ENCODE data around the gene DNAJA3.

Gene DNAJA3

GRCh38 chr16:4419402-4419959, 6.2 kb upstream of the DNAJA3 start:
- H2AFZ ChIP-seq (ENCODE audit: insufficient read depth, low read length, poor library complexity) = no peak overlapping the region
- no peak overlapping the region for H2AK5ac ChIP-seq (ENCODE audit: low read length)
- H2BK12ac ChIP-seq (ENCODE audit: low read length) = no peak overlapping the region
- no peak overlapping the region for H2BK120ac ChIP-seq (ENCODE audit: insufficient read depth, low read length, poor library complexity)
- H4K91ac ChIP-seq (ENCODE audit: low read depth, low read length) = no peak overlapping the region
- H3K23ac ChIP-seq (ENCODE audit: low read length) = no peak overlapping the region
- no peaks in the 10 kb centered on the region for H3K9me3 ChIP-seq (ENCODE audit: insufficient read depth, low read depth, low read length)
- no peak overlapping the region for H3K27ac ChIP-seq (ENCODE audit: low read depth, low read length)
- no peak overlapping the region for H3K4me2 ChIP-seq (ENCODE audit: low read length)
- H4K8ac ChIP-seq (ENCODE audit: low read depth, low read length) = no peak overlapping the region
- no peak overlapping the region for H4K12ac ChIP-seq (ENCODE audit: low read depth, low read length)
- no CpG with 5 or more reads among the region's 7 CpGs for WGBS (ENCODE audit: extremely low coverage, insufficient coverage, insufficient read length)
- no peaks in the 10 kb centered on the region for H3K36me3 ChIP-seq (ENCODE audit: control insufficient read depth in 1 of 2, insufficient read depth in 2 of 2, low read length in 2 of 2)
- peaks cover 4% of the 10 kb centered on the region for H3K79me1 ChIP-seq (ENCODE audit: low read length)
- DNase-seq = no peak
- no peak overlapping the region for H2BK5ac ChIP-seq (ENCODE audit: low read depth, low read length, poor library complexity)
- H3K79me2 ChIP-seq (ENCODE audit: control insufficient read depth, insufficient read depth, low read length, poor library complexity) = peaks cover 4% of the 10 kb centered on the region
- H3K4me3 ChIP-seq (ENCODE audit: low read depth, low read length) = no peak overlapping the region
- H3K14ac ChIP-seq (ENCODE audit: low read length) = no peak overlapping the region
- no peak overlapping the region for H3K4ac ChIP-seq (ENCODE audit: low read depth, low read length)
- H3K18ac ChIP-seq (ENCODE audit: low read length) = no peak overlapping the region
- no peak overlapping the region for H3K9ac ChIP-seq (ENCODE audit: low read length)
- H3K27me3 ChIP-seq (ENCODE audit: insufficient read depth, low read length) = no peaks in the 10 kb centered on the region
- peaks cover 0 to 3% of the 10 kb centered on the region in 2 experiments for H3K4me1 ChIP-seq (ENCODE audit: control insufficient read depth in 1 of 2, insufficient read depth in 2 of 2, low read length in 2 of 2)

- H2BK5ac ChIP-seq (ENCODE audit: low read depth, low read length, poor library complexity) = no peak overlapping the region
- no peaks in the 10 kb centered on the region for H3K9me3 ChIP-seq (ENCODE audit: insufficient read depth, low read depth, low read length)
- H3K9ac ChIP-seq (ENCODE audit: low read length) = no peak overlapping the region
- H3K23ac ChIP-seq (ENCODE audit: low read length) = no peak overlapping the region
- no peak overlapping the region for H3K18ac ChIP-seq (ENCODE audit: low read length)
- H3K36me3 ChIP-seq (ENCODE audit: control insufficient read depth in 1 of 2, insufficient read depth in 2 of 2, low read length in 2 of 2) = no peaks in the 10 kb centered on the region
- H3K27me3 ChIP-seq (ENCODE audit: insufficient read depth, low read length) = no peaks in the 10 kb centered on the region
- no peak overlapping the region for H2AK5ac ChIP-seq (ENCODE audit: low read length)
- H2BK120ac ChIP-seq (ENCODE audit: insufficient read depth, low read length, poor library complexity) = no peak overlapping the region
- no peak overlapping the region for H3K14ac ChIP-seq (ENCODE audit: low read length)
- H3K79me2 ChIP-seq (ENCODE audit: control insufficient read depth, insufficient read depth, low read length, poor library complexity) = peaks cover 6% of the 10 kb centered on the region
- H3K4me2 ChIP-seq (ENCODE audit: low read length) = no peak overlapping the region
- H3K4me1 ChIP-seq (ENCODE audit: control insufficient read depth in 1 of 2, insufficient read depth in 2 of 2, low read length in 2 of 2) = peaks cover 0 to under 1% of the 10 kb centered on the region in 2 experiments
- no peak overlapping the region for H4K12ac ChIP-seq (ENCODE audit: low read depth, low read length)
- no peak overlapping the region for H3K4ac ChIP-seq (ENCODE audit: low read depth, low read length)
- H4K8ac ChIP-seq (ENCODE audit: low read depth, low read length) = no peak overlapping the region
- H4K91ac ChIP-seq (ENCODE audit: low read depth, low read length) = no peak overlapping the region
- H3K27ac ChIP-seq (ENCODE audit: low read depth, low read length) = no peak overlapping the region
- H3K4me3 ChIP-seq (ENCODE audit: low read depth, low read length) = no peak overlapping the region
- no peak overlapping the region for H2AFZ ChIP-seq (ENCODE audit: insufficient read depth, low read length, poor library complexity)
- no peak for DNase-seq
- H3K79me1 ChIP-seq (ENCODE audit: low read length) = peaks cover 12% of the 10 kb centered on the region
- WGBS (ENCODE audit: extremely low coverage, insufficient coverage, insufficient read length) = no CpG with 5 or more reads among the region's 8 CpGs
- H2BK12ac ChIP-seq (ENCODE audit: low read length) = no peak overlapping the region
Measured at GRCh38 chr16:4420505-4421105, 5.1 kb upstream of the DNAJA3 start.

- Histone ChIP-seq H3K23ac (ENCODE audit: low read length) (no peak overlapping the region), H4K8ac (ENCODE audit: low read depth, low read length) (peak overlapping the region; percentile 98), H2AFZ (ENCODE audit: insufficient read depth, low read length, poor library complexity) (peak overlapping the region; percentile 39), H3K4me3 (ENCODE audit: low read depth, low read length) (peak overlapping the region; percentile 93), H3K4ac (ENCODE audit: low read depth, low read length) (peak overlapping the region; percentile 18), H3K27me3 (ENCODE audit: insufficient read depth, low read length) (no peaks in the 10 kb centered on the region), H2BK5ac (ENCODE audit: low read depth, low read length, poor library complexity) (peak overlapping the region; percentile 7), H3K9ac (ENCODE audit: low read length) (peak overlapping the region; percentile 93), H3K79me1 (ENCODE audit: low read length) (peaks cover 11% of the 10 kb centered on the region), H4K91ac (ENCODE audit: low read depth, low read length) (peak overlapping the region; percentile 17), H4K12ac (ENCODE audit: low read depth, low read length) (peak overlapping the region; percentile 33), H2BK12ac (ENCODE audit: low read length) (no peak overlapping the region), H2AK5ac (ENCODE audit: low read length) (peak overlapping the region; percentile 42), H2BK120ac (ENCODE audit: insufficient read depth, low read length, poor library complexity) (peak overlapping the region; percentile 6), H3K27ac (ENCODE audit: low read depth, low read length) (peak overlapping the region; percentile 16), H3K4me1 (ENCODE audit: control insufficient read depth in 1 of 2, insufficient read depth in 2 of 2, low read length in 2 of 2) (peaks cover 0 to 3% of the 10 kb centered on the region in 2 experiments), H3K9me3 (ENCODE audit: insufficient read depth, low read depth, low read length) (no peaks in the 10 kb centered on the region), H3K4me2 (ENCODE audit: low read length) (peak overlapping the region; percentile 96), H3K18ac (ENCODE audit: low read length) (peak overlapping the region; percentile 11), H3K36me3 (ENCODE audit: control insufficient read depth in 1 of 2, insufficient read depth in 2 of 2, low read length in 2 of 2) (peaks cover 4 to 9% of the 10 kb centered on the region in 2 experiments), H3K79me2 (ENCODE audit: control insufficient read depth, insufficient read depth, low read length, poor library complexity) (peaks cover 7% of the 10 kb centered on the region), H3K14ac (ENCODE audit: low read length) (peak overlapping the region; percentile 22)
- WGBS (ENCODE audit: extremely low coverage, insufficient coverage, insufficient read length) = no CpG with 5 or more reads among the region's 31 CpGs
- DNase-seq = peak in 1 of 2 donors; percentile 19
Measured at GRCh38 chr16:4426021-4426684, 485 bp downstream of the DNAJA3 start.

GRCh38 chr16:4426722-4427372, 1.2 kb downstream of the DNAJA3 start:
- Histone ChIP-seq H2AK5ac (ENCODE audit: low read length) (no peak overlapping the region), H3K79me2 (ENCODE audit: control insufficient read depth, insufficient read depth, low read length, poor library complexity) (peaks cover 7% of the 10 kb centered on the region), H3K79me1 (ENCODE audit: low read length) (peaks cover 11% of the 10 kb centered on the region), H3K18ac (ENCODE audit: low read length) (no peak overlapping the region), H2BK12ac (ENCODE audit: low read length) (no peak overlapping the region), H3K9me3 (ENCODE audit: insufficient read depth, low read depth, low read length) (no peaks in the 10 kb centered on the region), H3K36me3 (ENCODE audit: control insufficient read depth in 1 of 2, insufficient read depth in 2 of 2, low read length in 2 of 2) (peaks cover 6 to 9% of the 10 kb centered on the region in 2 experiments), H4K8ac (ENCODE audit: low read depth, low read length) (no peak overlapping the region), H3K4ac (ENCODE audit: low read depth, low read length) (peak overlapping the region; percentile 77), H3K14ac (ENCODE audit: low read length) (no peak overlapping the region), H3K27ac (ENCODE audit: low read depth, low read length) (no peak overlapping the region), H3K27me3 (ENCODE audit: insufficient read depth, low read length) (no peaks in the 10 kb centered on the region), H3K4me1 (ENCODE audit: control insufficient read depth in 1 of 2, insufficient read depth in 2 of 2, low read length in 2 of 2) (peaks cover 0 to 3% of the 10 kb centered on the region in 2 experiments), H3K4me2 (ENCODE audit: low read length) (peak overlapping the region; percentile 96), H4K91ac (ENCODE audit: low read depth, low read length) (no peak overlapping the region), H3K4me3 (ENCODE audit: low read depth, low read length) (no peak overlapping the region), H4K12ac (ENCODE audit: low read depth, low read length) (no peak overlapping the region), H2AFZ (ENCODE audit: insufficient read depth, low read length, poor library complexity) (no peak overlapping the region), H3K23ac (ENCODE audit: low read length) (no peak overlapping the region), H2BK5ac (ENCODE audit: low read depth, low read length, poor library complexity) (no peak overlapping the region), H2BK120ac (ENCODE audit: insufficient read depth, low read length, poor library complexity) (no peak overlapping the region), H3K9ac (ENCODE audit: low read length) (peak overlapping the region; percentile 36)
- DNase-seq = no peak
- WGBS (ENCODE audit: extremely low coverage, insufficient coverage, insufficient read length) = no CpG with 5 or more reads among the region's 12 CpGs

Measured in trophoblast cell (in vitro differentiated cells and primary cell).